Measurements from ENCODE around the gene NDUFA6. TPM values are rescaled to one million over a fixed set of nuclear protein-coding genes. Genes with fewer than 3 reads are reported as not detected.

The NDUFA6 gene
- total RNA-seq, 1 experiment from 2014 or later = 83.4 TPM

DNA sequence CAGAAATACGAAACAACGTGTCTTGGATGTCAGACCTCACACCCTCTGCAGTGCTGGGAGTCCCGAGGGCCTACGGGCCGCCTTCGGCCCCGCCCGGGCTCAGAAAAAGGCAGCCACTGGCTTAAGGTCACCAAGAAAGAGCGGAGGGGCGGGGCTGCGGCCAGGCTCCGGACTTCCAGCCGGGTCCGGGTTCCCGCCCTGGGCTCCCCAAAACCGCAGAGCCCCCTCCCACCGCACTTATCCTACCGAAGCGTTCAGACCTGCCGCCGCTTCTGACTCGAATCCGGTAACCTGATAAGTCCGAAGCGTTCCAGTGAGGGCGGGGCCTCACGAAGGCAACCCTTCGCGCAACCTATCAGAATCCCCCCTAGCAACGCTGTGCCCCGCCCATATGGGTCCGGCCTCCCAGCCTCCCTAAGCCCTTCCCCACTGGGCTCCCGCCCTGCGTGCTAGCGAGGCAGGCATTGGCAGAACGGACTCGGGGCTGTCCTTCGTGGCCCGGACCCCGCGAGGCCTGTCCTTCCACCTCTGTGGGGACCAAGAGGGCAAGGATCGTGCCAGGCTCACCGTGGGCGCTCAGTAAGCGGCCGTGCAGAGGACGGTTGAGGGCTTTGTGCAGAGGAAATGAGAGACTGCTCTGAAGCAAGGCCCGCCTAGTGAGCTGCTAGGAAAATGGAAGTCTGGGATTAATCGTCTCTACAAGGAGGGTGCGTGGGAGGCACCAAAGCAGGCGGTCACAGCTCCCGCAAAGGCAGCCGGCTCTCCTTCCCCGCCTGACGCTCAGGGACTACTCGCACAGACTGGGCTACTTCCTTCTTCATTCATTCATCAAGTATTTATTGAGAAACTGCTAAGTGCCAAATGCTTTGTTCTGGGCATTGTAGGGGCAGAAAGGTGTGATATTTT lies 19.8 kb downstream of the NDUFA6 start, which contains the start of gene NAGA:
TSS of gene NAGA (minus strand) at position 296 of the 906 bp plus-strand sequence. CDS start 515 bp downstream, outside the sequence.
- DNase-seq (ENCODE audit: low read depth) = peak; percentile 96

DNA sequence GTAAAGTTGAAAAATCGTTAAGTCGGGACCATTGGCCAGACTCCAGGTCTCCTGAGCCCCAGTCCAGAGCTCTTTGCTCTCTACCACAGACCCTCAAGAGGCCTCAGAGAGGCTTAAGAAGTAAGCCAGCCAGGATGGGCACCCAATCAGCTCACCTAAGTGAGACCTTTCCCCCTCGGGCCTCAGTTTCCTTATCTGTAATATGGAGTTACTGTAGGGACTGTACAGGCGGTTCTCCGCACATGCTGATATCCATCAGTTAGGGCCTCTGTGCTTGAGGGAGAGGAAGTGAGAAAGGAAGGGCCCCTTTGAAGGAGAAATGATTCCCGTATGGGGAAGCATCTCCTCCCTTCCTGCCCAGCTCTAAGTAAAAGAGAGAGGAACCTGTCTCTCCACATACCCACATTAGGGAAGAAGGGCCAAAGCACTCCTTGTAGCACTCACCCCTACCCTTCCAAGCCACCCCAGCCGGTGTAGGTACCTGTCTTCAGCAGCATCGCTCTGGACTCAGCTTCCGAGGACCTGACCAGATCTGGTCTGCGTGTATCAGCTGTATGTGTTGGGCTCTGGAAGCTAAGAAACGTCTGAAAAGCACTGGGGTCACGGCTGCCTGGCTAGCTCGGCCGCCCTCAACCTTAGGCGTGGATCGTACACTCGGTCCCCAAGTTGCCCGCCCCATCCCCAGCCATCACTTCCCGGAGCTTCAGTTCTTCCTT lies 20.6 kb downstream of the NDUFA6 start:
- DNase-seq (ENCODE audit: low read depth) = no peak

DNA sequence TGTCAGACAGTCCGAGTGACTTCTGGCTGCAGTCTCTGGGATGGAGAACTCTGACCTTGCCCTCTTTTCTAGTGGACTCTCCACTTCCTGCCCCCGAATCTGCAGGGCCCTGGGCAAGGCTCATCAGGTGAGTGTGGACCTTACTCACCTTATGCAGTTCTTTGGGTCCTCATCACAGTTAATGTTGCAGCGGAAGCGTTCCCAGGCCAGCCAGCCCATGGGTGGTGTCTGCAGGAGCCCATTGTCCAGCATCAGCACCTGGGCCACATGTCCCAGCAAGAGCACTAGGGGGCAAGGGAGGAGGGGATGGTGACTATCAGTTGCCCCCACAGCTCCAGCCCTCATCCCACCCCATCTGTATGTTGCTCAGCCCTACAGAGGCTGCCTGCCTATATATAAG lies 22.3 kb downstream of the NDUFA6 start:
- no peak for DNase-seq (ENCODE audit: low read depth)

DNA sequence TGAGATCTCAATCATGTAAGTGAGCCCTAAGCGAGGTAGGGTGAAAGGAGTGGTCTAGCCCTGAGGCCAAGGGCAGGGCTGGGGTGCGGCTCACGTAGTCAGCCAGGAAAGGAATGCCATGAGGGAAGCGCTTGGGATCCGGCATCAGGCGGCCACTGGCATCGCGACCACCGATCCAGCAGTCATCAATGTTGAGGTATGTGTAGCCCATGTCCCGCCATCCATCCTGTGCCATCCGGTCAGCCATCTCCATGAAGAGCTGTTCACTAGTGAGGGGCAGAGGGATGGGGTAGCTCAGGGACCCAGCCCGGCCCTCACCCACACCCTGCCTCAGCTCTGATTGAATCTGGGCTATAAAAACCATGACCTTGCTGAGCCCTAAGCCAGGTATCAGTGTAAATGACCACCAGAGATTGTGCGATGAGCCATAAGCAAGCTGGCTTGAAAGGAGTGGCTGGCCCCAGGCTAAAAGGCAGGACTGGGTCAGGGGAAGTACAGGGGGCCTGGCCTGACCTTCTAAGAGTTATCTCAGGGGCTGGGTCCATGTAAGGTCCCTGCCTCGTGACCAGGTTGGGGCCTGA lies 22.8 kb downstream of the NDUFA6 start:
- DNase-seq (ENCODE audit: low read depth) = no peak

DNA sequence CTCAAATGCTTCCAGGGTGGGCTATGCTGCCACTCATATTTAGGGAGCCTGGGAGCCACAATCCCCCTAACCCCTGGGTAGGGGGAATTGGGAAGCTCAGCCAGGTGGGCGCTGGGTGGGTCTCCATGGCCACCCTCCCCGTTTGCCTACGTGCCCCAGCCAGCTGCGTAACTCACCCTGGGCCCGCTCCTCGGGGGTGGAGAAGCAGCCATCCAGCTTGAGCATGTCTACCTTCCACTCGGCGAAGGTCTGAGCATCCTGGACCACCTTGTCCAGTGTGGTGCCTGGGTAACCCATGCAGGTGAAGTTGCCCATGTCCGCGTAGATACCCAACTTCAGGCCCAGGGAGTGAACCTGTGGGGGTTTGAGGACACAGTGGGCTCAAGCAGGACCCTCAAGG lies 23.6 kb downstream of the NDUFA6 start:
- DNase-seq (ENCODE audit: low read depth) = no peak

DNA sequence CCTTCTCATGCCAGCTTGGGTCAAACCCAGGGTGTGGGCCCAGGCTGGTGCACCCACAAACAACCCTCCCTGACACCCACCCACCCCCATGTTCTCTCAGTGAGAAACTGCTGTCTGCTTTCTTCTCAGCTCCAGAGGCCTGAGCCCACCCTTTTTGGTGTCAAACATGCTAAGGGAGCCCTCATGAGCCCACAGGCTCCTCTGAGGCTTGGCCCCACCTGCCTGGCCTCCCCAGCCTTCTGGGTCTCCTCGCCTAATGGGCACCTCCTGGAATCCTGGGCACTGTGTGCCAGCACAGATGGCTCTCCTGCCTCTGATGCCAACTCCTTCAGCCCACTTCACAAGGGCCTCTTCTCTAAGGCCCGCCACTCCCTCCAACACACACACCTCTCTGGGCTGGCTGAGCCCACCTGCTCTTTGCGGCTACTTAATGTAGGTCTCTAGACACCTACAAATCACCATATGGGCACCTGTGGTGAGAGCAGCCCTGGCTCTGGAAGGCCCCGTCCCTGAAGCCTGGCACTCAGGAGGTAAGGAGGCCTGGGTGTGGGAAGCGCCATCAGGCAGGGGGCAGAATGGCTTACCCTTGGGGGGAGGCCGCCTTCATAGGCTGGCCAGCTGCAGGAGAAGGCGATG lies 24.3 kb downstream of the NDUFA6 start:
- no peak for DNase-seq (ENCODE audit: low read depth)

DNA sequence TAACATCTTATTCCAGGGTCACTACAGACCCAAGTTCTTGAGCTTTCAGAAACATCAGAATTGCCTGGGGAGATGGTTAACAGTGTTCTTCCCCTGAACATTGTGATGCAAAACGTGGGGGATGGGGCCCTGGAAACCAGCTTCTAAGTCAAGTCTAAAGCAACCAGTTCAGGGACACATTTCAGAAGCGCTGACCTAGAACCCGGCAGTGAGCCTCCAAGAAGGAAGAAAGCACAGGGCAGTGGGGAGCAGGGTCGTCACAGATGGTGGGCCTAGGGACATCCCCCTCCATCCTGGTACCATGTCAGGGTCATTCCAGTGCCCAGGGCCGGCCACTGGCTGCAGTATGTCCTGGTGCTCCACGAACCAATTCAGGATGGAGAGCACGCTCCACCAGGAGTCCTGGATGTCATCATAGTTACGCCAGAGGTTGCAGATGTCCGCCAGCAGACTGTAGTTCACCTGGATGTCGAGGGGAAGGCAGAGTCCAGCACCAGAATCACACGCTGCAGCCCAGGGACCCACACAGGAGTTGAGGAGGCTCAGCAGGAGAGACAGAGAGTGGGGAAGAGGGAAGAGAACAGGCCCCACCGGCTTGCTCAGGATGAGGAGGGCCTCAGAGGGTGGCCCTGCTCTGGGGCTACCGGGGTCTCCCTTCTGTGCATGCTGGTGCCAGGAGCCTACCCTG lies 25.0 kb downstream of the NDUFA6 start:
- no peak for DNase-seq (ENCODE audit: low read depth)

DNA sequence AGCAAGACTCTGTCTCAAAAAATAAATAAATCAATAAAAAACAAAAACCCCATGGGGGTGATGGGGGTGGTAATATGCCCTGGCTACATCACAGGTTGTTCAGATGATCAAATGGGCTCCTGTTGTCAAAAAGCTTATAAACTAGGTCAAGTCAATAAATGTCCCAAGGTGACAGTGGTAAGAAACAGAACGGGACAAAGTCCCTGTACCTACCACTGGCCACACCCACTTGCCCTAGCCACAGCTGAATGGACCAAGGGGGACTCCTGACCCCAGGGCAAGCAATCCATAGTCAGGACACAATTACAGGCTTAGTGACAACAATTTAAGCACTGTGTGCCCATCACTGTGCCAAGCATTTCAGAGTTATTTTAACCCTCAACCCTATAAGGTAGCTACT lies 25.9 kb downstream of the NDUFA6 start:
- no peak for DNase-seq (ENCODE audit: low read depth)

DNA sequence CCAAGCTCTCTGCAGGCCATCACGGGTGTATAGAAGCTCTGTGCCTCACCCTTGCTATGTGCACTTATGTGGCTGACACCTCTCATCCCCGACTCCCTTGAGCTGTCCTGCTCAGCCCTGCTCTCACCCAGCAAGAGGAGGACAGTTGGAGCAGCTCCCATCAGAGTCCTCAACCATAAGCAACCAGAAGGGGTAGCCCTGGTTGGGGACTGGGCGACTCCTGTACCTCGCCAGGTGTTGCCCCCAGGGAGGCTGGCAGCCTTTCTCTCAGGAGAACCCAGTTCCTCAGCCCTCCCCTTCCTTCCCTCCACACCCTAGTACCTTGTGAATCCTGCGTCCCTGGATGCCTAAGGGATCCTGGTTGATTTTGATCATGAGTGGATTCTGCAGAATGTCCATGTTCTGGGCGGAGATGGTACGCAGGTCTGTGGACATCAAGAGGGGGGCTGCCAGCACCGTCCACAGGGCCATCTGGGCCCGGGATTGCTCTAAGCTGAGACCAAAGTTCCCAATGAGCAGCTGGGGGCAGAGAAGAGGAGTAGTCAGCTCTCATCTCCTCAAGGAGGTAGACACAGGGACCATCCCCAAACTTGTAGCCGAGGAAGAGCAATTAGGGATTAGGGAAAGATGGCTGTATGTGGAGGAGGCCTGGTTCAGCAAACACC lies 27.9 kb downstream of the NDUFA6 start:
- DNase-seq (ENCODE audit: low read depth) = no peak

DNA sequence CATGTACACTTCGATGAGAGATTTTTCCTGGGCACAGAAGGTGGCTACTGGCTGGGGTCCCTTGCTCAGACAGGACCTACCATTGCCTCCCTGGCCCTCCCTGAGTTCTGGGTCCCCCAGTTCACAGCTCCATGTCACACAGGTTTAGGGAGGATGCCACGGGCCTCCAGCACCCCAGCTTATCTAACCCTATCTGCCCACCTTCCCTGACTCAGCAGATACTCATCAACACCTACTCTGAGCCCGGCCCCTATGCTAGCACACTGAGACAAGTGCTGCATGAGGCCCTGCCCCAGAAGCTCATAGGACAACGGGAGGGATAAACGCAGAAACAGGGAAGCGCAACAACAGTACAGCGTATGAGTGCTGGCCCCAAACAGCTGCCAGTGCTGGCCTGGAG lies 29.5 kb downstream of the NDUFA6 start:
- no peak for DNase-seq (ENCODE audit: low read depth)

DNA sequence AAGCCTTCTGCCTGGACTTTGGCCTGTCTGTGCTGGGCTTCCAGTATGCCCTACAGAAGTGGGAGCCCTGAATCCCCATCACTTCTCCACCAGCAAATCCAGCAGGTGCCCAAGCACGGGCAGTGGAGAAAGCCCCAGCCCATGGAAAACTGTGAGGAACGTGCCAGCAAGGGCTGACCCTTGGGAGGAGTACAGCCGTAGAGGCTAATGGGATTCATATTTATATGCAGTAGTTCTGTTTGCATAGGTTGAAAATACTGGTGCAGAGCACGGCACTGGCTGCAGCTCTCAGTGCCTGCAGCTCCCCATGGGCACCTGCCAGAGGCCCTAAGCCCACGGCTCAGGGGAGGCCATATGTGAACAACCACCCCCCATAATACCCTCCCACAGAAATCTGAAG lies 30.1 kb downstream of the NDUFA6 start:
- no peak for DNase-seq (ENCODE audit: low read depth)

DNA sequence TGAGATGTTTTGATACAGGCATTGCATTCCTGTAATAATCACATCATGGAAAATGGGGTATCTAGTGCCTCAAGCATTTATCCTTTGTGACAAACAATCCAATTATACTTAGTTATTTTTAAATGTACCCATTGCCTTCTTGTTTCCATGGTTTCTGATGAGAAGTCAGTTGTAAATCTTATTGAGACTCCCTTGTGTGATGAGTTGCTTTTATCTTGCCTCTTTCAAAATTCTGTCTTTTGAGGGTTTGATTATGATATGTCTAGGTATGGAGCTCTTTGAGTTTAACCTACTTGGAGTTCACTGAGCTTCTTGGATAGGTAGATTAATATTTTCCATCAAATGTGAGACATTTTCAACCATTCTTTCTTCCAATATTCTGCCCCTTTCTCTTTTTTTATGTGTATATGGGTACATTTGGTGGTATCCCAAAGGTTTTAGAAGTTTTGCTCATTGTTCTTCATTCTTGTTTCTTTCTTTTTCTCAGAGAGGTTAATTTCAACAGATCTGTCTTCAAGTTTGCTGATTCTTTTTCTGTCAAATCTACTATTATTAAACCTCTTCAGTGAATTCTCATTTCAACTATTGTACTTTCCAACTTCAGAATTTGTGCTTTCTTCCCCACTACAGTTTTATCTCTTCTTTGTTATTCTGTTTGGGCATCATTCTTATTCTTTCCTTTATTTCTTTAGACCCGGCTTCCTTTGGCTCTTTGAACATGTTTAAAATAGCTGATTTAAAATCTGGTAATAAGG lies 33.6 kb downstream of the NDUFA6 start:
- no peak for DNase-seq (ENCODE audit: low read depth)

DNA sequence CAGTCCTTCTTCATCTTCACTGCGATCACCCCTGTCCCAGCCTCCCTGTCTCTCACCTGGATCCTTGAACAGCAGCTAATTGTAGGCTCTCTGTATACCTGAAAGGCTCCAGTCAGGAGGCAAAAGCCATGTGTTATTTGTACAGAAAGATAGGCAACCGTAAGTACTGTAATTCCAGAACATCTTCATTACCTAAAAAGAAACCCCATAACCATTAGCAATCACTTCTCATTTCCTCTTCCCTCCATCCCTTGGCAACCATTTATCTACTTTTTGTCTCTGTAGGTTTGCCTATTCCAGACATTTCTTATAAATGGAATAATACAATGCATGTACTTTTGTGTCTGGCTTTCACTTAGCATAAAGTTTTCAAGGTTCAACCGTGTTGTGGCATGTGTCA lies 37.8 kb downstream of the NDUFA6 start:
- no peak for DNase-seq (ENCODE audit: low read depth)

DNA sequence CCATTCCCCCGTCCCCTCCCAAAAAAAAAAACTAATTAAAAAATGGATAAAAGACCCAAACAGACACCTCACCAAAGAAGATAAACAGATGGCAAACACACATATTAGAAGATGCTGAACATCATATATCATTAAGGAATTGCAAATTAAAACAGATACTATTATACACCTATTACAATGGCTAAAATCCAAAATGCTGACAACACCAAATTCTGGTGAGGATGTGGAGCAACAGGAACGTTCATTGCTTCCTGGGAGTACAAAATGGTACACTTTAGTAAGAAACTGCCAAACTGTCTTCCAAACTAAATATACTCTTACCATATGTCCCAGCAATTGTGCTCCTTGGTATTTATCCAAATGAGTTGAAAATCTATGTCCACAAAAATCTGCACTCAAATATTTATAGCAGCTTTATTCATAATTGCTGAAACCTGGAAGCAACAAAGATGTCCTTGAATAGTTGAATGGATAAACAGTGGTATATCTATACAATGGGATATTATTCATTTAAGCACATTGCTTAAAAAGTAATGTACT lies 39.9 kb downstream of the NDUFA6 start:
- DNase-seq (ENCODE audit: low read depth) = no peak

DNA sequence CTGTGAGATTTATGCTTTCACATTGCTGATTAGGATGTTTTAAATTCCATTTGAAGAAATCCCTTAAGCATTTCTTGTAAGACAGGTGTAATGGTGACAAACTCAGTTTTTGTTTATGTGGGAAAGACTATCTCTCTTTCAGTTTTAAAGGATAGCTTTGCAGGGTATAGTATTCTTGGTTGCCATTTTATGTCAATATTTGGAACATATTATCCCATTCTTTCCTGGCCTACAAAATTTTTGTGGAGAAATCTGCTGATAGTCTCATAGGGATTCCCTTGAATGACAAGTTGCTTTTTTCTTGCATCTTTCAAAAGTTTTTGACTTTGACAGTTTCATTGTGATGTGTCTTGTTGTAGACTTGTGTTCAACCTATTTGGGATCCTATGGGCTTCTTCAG lies 48.8 kb downstream of the NDUFA6 start:
- no peak for DNase-seq (ENCODE audit: low read depth)

DNA sequence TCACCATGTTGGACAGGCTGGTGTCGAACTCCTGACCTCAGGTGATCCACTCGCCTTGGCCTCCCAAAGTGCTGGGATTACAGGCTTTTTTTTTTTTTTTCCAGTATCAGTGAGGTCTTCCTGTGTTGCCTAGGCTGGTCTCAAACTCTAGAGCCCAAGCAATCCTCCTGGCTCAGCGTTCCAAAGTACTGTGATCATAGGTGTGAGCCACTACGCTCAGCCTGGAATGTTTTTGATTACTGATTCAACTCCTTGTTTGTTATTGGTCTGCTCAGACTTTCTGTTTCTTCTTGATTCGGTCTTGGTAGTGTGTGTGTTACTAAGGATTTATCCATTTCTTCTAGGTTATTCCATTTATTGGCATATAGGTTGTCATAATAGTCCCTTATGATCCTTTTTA lies 51.3 kb downstream of the NDUFA6 start:
- peak; percentile 10 for DNase-seq (ENCODE audit: low read depth)

Measured in M059J (cell line).